Measurements from ENCODE around the gene ITGB3.

ITGB3 gene

DNA sequence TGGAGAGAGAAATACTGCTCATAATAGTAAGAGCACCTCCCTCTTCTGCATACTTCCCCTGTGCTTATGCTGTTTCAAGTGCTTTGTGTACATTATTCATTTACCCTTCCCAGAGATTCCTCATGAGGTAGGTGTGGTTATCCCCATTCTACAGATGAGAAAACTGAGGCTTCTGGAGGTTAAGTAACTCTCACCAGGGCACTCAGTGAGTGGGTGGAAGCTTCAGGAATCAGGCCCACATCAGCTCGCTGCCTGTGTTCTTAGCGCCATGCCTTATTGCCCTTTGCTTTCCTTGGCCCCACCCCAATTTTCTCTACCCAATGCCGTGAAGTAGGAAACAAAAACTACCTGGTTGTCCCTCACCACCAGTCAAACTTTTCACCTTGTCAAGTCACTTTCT is 18.1 kb upstream of the ITGB3 start:
- no peak for DNase-seq (ENCODE audit: low read depth)
- no peak overlapping the region for H3K4me3 ChIP-seq (ENCODE audit: low read depth, low read length)
- in situ Hi-C loops (cut with HindIII; ENCODE audit: low sequenced_read_pairs): no loop called here
- TF ChIP-seq, protein P1, sequence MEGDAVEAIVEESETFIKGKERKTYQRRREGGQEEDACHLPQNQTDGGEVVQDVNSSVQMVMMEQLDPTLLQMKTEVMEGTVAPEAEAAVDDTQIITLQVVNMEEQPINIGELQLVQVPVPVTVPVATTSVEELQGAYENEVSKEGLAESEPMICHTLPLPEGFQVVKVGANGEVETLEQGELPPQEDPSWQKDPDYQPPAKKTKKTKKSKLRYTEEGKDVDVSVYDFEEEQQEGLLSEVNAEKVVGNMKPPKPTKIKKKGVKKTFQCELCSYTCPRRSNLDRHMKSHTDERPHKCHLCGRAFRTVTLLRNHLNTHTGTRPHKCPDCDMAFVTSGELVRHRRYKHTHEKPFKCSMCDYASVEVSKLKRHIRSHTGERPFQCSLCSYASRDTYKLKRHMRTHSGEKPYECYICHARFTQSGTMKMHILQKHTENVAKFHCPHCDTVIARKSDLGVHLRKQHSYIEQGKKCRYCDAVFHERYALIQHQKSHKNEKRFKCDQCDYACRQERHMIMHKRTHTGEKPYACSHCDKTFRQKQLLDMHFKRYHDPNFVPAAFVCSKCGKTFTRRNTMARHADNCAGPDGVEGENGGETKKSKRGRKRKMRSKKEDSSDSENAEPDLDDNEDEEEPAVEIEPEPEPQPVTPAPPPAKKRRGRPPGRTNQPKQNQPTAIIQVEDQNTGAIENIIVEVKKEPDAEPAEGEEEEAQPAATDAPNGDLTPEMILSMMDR (IDR thresholded peaks at IDR 0.05; ENCODE audit: low read depth, low read length, missing control alignments): no peak

DNA sequence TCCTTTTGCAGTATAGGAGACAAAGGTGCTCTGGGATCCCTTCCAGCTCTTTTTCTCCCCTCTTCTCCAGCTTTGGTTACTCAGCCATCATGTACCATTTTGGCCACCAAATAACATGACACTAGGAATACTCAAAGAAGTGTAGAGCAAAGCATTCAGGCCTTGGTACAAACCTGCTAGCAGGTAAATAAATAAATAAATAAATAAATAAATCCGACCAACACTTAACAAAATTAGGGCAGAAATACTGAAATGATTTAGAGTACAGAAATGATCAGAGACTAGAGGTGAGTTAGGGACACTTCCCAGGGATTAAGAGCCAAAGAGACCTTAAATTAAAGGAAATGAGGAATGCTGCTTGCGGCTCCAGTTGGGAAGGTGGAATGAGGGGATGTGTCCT is 17.7 kb upstream of the ITGB3 start:
- no peak for DNase-seq (ENCODE audit: low read depth)
- in situ Hi-C loops (cut with HindIII; ENCODE audit: low sequenced_read_pairs): no loop called here
- TF ChIP-seq, protein P1 (IDR thresholded peaks at IDR 0.05; ENCODE audit: low read depth, low read length, missing control alignments): no peak
- H3K4me3 ChIP-seq (ENCODE audit: low read depth, low read length): no peak overlapping the region

- TF ChIP-seq, protein P1 (IDR thresholded peaks at IDR 0.05; ENCODE audit: low read depth, low read length, missing control alignments): no peak
- in situ Hi-C loops (cut with HindIII; ENCODE audit: low sequenced_read_pairs): no loop called here
- DNase-seq (ENCODE audit: low read depth): no peak
- H3K4me3 ChIP-seq (ENCODE audit: low read depth, low read length): no peak overlapping the region
These were observed 15.8 kb upstream of the ITGB3 start for GRCh38 chr17:47237841-47238240.

DNA sequence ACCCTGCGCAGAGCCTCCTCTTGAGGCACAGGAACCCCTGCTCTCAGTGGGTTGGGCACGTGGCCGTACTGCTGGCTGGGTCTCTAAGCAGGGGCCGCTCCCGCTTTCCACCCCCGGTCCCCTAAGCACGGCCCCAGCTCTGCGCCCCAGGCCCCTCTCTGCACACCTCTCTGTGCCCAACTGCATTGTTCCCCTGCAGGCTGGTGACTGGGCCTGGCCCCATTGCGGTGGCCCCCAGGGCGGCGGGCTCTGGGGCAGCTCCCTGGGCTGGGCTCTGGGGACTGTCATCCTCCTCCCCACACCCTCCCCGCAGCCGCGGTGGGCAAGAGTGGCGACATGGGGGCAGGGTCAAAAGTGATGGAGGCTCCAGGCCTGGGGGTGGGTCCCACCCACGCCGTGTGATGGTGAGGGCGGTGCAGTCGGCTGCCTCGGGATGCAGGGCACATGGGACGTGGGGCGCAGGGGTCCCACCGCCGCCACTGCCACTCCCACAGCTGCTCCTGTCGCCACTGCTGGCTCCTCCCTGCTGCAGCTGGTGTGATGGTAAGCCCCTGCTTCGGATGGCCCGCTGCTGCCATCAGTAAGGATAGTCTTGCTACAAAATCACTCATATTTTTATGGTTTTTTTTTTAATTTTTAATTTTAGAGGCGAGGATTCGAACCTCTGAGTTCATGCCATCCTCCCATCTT is 15.2 kb upstream of the ITGB3 start:
- H3K4me3 ChIP-seq (ENCODE audit: low read depth, low read length): no peak overlapping the region
- TF ChIP-seq, protein P1 (IDR thresholded peaks at IDR 0.05; ENCODE audit: low read depth, low read length, missing control alignments): no peak
- no peak for DNase-seq (ENCODE audit: low read depth)
- in situ Hi-C loops (cut with HindIII; ENCODE audit: low sequenced_read_pairs): no loop called here

GRCh38 chr17:47239619-47239966 is 14.0 kb upstream of the ITGB3 start:
- no peak overlapping the region for H3K4me3 ChIP-seq (ENCODE audit: low read depth, low read length)
- DNase-seq (ENCODE audit: low read depth): no peak
- TF ChIP-seq, protein P1 (IDR thresholded peaks at IDR 0.05; ENCODE audit: low read depth, low read length, missing control alignments): no peak
- in situ Hi-C loops (cut with HindIII; ENCODE audit: low sequenced_read_pairs): no loop called here

DNA sequence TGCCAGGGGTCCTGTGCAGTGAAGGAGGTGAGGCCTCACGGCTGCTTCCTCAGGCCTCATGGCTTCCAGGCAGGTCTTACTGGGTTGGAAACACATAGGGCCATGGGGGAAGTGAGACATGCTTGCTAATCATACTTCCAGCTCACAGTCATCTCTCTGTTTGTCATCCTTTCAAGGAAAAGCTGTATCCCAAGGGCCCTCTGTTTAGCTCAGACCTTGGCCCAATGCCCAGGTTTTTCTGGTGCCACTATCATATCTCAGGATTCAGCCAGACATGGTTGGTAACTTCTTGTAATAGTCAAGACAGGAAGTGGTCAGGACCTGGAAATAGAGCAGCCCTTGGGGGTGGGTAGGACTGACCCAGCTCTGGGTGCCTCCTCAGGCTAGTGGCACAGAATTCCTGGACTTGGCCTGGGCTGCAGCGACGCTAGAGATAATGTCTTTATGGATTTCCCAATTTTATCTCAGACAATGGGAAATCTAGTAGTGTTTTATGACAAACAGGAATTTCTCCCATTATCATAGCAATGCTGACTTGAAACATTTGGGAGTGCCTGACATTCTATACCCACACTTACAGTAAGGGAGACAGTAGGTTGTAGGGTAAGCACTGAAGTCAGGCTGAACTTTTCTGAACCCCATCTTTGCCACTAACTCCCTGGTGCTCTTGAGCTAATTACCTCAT is 13.5 kb upstream of the ITGB3 start:
- DNase-seq (ENCODE audit: low read depth): no peak
- H3K4me3 ChIP-seq (ENCODE audit: low read depth, low read length): no peak overlapping the region
- TF ChIP-seq, protein P1 (IDR thresholded peaks at IDR 0.05; ENCODE audit: low read depth, low read length, missing control alignments): no peak
- in situ Hi-C loops (cut with HindIII; ENCODE audit: low sequenced_read_pairs): no loop called here
